VCaP (cell line): Measurements from ENCODE around the gene EIF4B.

Experiments
- H3K27ac ChIP-seq: fragments of 450-650 bp; 2 replicates; pipeline ENCODE4 v1.5.1; 2017
- TF ChIP-seq, protein P1 (sequence below): fragments of 450-650 bp; conservative IDR thresholded peaks from 2 replicates; pipeline ENCODE4 v1.5.1; 2017; ENCODE audit warnings: mild to moderate bottlenecking, moderate library complexity

Gene EIF4B

DNA sequence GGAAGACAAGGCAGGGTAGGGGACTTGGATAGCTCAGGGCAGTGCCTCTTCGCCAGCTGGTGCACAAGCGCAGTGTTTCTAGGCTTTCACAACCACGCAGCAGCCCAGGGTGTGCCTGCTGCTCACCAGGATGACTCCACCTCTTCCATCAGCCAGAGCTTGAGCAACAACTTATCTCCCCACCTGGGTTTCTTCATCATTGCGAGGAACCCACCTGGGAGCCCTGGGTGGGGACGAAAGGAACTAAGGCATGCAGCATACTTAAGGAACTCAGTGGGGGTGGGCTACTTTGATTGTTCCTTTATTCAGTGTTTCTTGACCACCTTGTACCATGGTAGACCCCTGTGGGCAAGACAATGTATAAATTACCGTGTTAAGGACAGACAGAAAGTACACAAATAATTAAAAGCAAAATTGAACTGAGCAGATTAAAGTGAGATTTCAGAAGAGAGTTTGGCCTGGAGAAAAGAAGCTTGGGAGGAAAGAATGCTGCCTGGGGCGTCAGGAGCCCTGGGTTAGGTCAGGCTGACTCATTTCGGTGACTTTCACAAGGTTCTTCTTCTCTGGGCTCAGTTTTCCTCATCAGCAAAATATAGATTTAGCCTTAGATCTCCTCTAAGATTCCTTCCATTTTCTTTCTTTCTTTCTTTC, 34.5 kb upstream of the EIF4B start:
- no peak overlapping the region for H3K27ac ChIP-seq
- TF ChIP-seq, protein P1, sequence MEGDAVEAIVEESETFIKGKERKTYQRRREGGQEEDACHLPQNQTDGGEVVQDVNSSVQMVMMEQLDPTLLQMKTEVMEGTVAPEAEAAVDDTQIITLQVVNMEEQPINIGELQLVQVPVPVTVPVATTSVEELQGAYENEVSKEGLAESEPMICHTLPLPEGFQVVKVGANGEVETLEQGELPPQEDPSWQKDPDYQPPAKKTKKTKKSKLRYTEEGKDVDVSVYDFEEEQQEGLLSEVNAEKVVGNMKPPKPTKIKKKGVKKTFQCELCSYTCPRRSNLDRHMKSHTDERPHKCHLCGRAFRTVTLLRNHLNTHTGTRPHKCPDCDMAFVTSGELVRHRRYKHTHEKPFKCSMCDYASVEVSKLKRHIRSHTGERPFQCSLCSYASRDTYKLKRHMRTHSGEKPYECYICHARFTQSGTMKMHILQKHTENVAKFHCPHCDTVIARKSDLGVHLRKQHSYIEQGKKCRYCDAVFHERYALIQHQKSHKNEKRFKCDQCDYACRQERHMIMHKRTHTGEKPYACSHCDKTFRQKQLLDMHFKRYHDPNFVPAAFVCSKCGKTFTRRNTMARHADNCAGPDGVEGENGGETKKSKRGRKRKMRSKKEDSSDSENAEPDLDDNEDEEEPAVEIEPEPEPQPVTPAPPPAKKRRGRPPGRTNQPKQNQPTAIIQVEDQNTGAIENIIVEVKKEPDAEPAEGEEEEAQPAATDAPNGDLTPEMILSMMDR, result no peak

GRCh38 chr12:52975204-52975603, 31.1 kb upstream of the EIF4B start:
- TF ChIP-seq, protein P1, result no peak

DNA sequence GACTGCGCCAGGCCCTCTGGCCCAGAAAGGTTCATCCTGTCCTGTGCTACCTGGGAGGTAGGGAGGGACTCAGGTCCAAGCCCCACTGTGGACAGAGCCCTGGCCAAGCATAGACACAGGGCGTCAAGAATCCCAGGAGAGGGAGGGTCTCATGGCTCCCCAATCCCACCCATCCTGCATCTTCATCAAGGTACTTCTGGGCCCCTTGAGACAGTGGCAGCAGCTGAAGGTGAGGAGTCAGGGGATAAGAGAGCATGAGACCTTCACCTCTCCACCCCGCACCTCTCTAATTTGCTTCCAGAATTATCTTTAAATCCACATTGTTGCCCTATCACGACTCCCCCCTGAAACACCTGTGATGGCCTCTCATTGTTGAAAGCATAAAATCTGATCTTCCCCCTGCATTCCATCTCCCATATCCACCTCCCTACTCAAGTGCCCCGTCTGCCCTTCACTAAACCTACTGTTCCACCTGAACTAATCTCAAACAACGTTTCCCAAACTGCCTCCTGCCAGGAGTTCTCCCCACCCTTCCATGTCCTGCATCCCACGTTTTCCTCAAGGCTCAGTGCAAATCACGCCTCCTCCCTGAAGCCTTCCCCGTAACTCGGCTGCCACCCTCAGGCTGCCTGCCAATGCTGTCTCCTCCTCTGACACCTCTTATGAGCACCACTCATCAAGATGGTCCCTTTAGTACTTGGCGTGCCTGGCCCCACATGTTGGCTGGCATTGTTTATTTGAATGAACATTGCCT, 30.3 kb upstream of the EIF4B start:
- TF ChIP-seq, protein P1, result no peak
- H3K27ac ChIP-seq, result peak overlapping the region; percentile 41; the same call in 1 of the 2 replicates

More at GRCh38 chr12:52975204-52975603, 31.1 kb upstream of the EIF4B start:
- peak overlapping the region; percentile 41; the same call in 1 of the 2 replicates for H3K27ac ChIP-seq

- no peak overlapping the region for H3K27ac ChIP-seq
These were observed 29.6 kb upstream of the EIF4B start for GRCh38 chr12:52976574-52977071.

GRCh38 chr12:52977170-52977569, 29.1 kb upstream of the EIF4B start:
- no peak overlapping the region for H3K27ac ChIP-seq
- TF ChIP-seq, protein P1, result no peak

More at GRCh38 chr12:52976574-52977071, 29.6 kb upstream of the EIF4B start:
- TF ChIP-seq, protein P1, result no peak

DNA sequence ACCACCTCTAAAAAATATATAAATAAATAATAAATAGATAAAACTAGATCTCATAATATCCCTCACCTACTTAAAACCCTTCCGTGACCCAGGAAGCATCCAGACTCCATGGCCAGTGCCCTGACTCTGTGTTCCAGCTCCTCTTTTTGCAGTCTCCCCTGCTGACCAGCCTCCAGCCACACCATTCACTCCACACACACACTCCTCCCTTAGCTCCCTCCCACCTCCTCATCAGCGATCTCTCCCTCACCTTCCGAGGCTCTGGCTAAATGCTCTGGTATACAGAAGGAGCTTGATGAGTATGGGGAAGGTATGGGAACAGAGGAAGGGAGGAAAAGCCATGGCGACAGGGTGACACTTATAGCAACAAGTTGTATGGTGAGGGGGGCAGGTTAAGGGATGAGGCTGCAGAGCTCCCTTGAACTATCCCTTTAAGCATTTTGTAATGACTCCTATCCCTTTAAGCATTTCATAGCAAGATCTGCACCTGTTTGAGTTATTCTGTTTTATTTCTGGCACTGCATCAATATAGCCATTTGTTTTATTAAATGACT, 26.1 kb upstream of the EIF4B start:
- TF ChIP-seq, protein P1, result no peak
- H3K27ac ChIP-seq, result no peak overlapping the region
